ENCODE data around the gene CTNNA3. TPM values are rescaled to one million over a fixed set of nuclear protein-coding genes. Genes with fewer than 3 reads are reported as not detected.

Gene CTNNA3
- total RNA-seq, 1 experiment from 2014 or later, result 0.32 TPM

- Histone ChIP-seq H3K9me3 (ENCODE audit: control insufficient read depth in 1 of 2, insufficient read depth in 1 of 2, low read depth in 1 of 2, low read length in 2 of 2) (no peaks in the 10 kb centered on the region), H3K27me3 (ENCODE audit: insufficient read depth, low read length) (no peaks in the 10 kb centered on the region), H3K9me2 (ENCODE audit: insufficient read depth) (no peaks in the 10 kb centered on the region), H3K4me1 (ENCODE audit: control insufficient read depth in 1 of 2, insufficient read depth in 2 of 2, low read length in 2 of 2) (peaks cover 13 to 18% of the 10 kb centered on the region in 2 experiments), H2AFZ (ENCODE audit: low read depth, low read length, poor library complexity, severe bottlenecking) (no peak overlapping the region), H3K9ac (ENCODE audit: low read length) (no peak overlapping the region), H3K4me2 (ENCODE audit: low read length) (no peak overlapping the region), H3K79me2 (ENCODE audit: insufficient read depth, low read length) (no peaks in the 10 kb centered on the region), H4K20me1 (ENCODE audit: insufficient read depth) (no peaks in the 10 kb centered on the region), H3K36me3 (ENCODE audit: control insufficient read depth in 1 of 2, insufficient read depth in 2 of 2, low read length in 2 of 2) (no peaks in the 10 kb centered on the region), H3K27ac (ENCODE audit: low read depth, low read length) (no peak overlapping the region), H3K4me3 (replicated peaks in 1 of 2; ENCODE audit: low read depth in 1 of 2, low read length in 2 of 2) (no peak overlapping the region)
- ATAC-seq (no peak), DNase-seq (ENCODE audit: low read depth, low spot score) (no peak)
- BruUV-seq (replicated peaks), result no TSS peak
- POLR2A ChIA-PET, result no interaction called here
- TF ChIP-seq EZH2 (IDR thresholded peaks at IDR 0.05), result no peak
- TF ChIP-seq SIN3A (IDR thresholded peaks at IDR 0.05; ENCODE audit: low read depth), result no peak
- TF ChIP-seq POLR2AphosphoS5 (IDR thresholded peaks at IDR 0.05; ENCODE audit: low read depth, low read length), result no peak
- no peak for TF ChIP-seq ZBTB33 (IDR thresholded peaks at IDR 0.05; ENCODE audit: extremely low read depth, insufficient replicate concordance, low read length)
- no peak for TF ChIP-seq SP1 (IDR thresholded peaks at IDR 0.05; ENCODE audit: low read depth)
- TF ChIP-seq TCF7L2 (IDR thresholded peaks at IDR 0.05; ENCODE audit: borderline replicate concordance, extremely low read depth, insufficient read depth, insufficient read length), result no peak
- no peak for TF ChIP-seq MAX (IDR thresholded peaks at IDR 0.05)
- TF ChIP-seq ELF1 (IDR thresholded peaks at IDR 0.05; ENCODE audit: borderline replicate concordance, low read depth), result no peak
- TF ChIP-seq JUND (IDR thresholded peaks at IDR 0.05), result no peak
- no peak for TF ChIP-seq REST (IDR thresholded peaks at IDR 0.05; ENCODE audit: low read depth)
- TF ChIP-seq POLR2A (IDR thresholded peaks at IDR 0.05; ENCODE audit: borderline replicate concordance, extremely low read depth, insufficient read depth, insufficient read length), result no peak
- no peak for TF ChIP-seq RAD21 (IDR thresholded peaks at IDR 0.05; ENCODE audit: low read depth)
- TF ChIP-seq YY1 (IDR thresholded peaks at IDR 0.05; ENCODE audit: extremely low read depth, insufficient replicate concordance, low read depth, low read length), result no peak
- no peak for TF ChIP-seq EZH2phosphoT487 (IDR thresholded peaks at IDR 0.05; ENCODE audit: borderline replicate concordance)
- TF ChIP-seq ATF3 (IDR thresholded peaks at IDR 0.05), result no peak
- no peak for TF ChIP-seq ZFX (IDR thresholded peaks at IDR 0.05)
- no peak for TF ChIP-seq CEBPB (IDR thresholded peaks at IDR 0.05; ENCODE audit: low read depth)
- no peak for TF ChIP-seq CBX3 (IDR thresholded peaks at IDR 0.05; ENCODE audit: low read depth)
- CTCF ChIA-PET, result no interaction called here
- intact Hi-C loops (cut with micrococcal nuclease), result loop anchor here (5.0 kb wide), 1 partner anchor 92 kb away; no protein-coding TSS in a partner anchor
- RAD21 ChIA-PET (ENCODE audit: low non-redundant PET in 1 of 2, low total read pairs in 2 of 2, uncharacterized antibody in 2 of 2, unreplicated experiment in 2 of 2), result no interaction called here
Measured at GRCh38 chr10:67669978-67670377, 26.0 kb downstream of the CTNNA3 start.
